BJ (cell line): ENCODE results near the gene P2RX4. TPM values are rescaled to one million over a fixed set of nuclear protein-coding genes. Genes with fewer than 3 reads are reported as not detected.

Experiments used
- CTCF ChIA-PET: fragments of 350-600 bp; formaldehyde crosslinking; extraction: SDS; loops from one replicate; lab custom pipeline; 2021; ENCODE audit warnings: antibody characterized with exemption, inconsistent platforms; lab: Yijun Ruan, JAX
- POLR2A ChIA-PET: fragments of 300-600 bp; sonication (Branson Sonifier 250); formaldehyde crosslinking; extraction: SDS; loops from one replicate; lab custom pipeline; 2021; ENCODE audit warnings: antibody characterized with exemption; lab: Charles Lee
- DNase-seq: peaks from one replicate; pipeline ENCODE4 v3.0.0-alpha.2; 2011; ENCODE audit warnings: low read depth
- H3K27me3 ChIP-seq: 2 replicates; pipeline ENCODE4 v1.6.0; 2011; ENCODE audit warnings: low read length; ENCODE audit not compliant: control insufficient read depth, insufficient read depth
- H3K36me3 ChIP-seq: 2 replicates; pipeline ENCODE4 v1.5.1; 2011; ENCODE audit warnings: low read length; ENCODE audit not compliant: control insufficient read depth, insufficient read depth
- H3K4me3 ChIP-seq: 2 replicates; pipeline ENCODE4 v1.5.1; 2011; ENCODE audit warnings: low read depth, mild to moderate bottlenecking, control low read depth, low read length
- CTCF ChIP-seq: IDR thresholded peaks from 2 replicates; pipeline ENCODE4 v1.5.1; 2011; ENCODE audit warnings: low read depth, mild to moderate bottlenecking, control low read depth, inconsistent platforms, low read length, moderate library complexity; ENCODE audit not compliant: insufficient read depth
- polyA plus RNA-seq: library from polyadenylated mRNA; depleted of rRNA; stranded (reverse); fragments of >200 nt; gene quantifications from 2 replicates; pipeline ENCODE4 v1.2.3, GENCODE V29; 2011

P2RX4 gene
- polyA plus RNA-seq, 1 experiment: 25.8 TPM

GRCh38 chr12:121233628-121234020 is 23.7 kb downstream of the P2RX4 start:
- Histone ChIP-seq H3K36me3 (peaks cover 8% of the 10 kb centered on the region), H3K4me3 (no peak overlapping the region), H3K27me3 (no peaks in the 10 kb centered on the region)
- no peak for DNase-seq
- TF ChIP-seq CTCF: no peak
- ChIA-PET POLR2A (no interaction called here), CTCF (interaction anchor here (1.2 kb wide), 1 partner anchor 9 kb away, joined by 3 read pairs; no protein-coding TSS in a partner anchor)

GRCh38 chr12:121236776-121237175 is 26.8 kb downstream of the P2RX4 start:
- CTCF ChIA-PET: no interaction called here
- POLR2A ChIA-PET: no interaction called here
- H3K27me3 ChIP-seq: no peaks in the 10 kb centered on the region
- no peak for TF ChIP-seq CTCF
- H3K4me3 ChIP-seq: no peak overlapping the region
- peaks cover 11% of the 10 kb centered on the region for H3K36me3 ChIP-seq
- DNase-seq: no peak

DNA sequence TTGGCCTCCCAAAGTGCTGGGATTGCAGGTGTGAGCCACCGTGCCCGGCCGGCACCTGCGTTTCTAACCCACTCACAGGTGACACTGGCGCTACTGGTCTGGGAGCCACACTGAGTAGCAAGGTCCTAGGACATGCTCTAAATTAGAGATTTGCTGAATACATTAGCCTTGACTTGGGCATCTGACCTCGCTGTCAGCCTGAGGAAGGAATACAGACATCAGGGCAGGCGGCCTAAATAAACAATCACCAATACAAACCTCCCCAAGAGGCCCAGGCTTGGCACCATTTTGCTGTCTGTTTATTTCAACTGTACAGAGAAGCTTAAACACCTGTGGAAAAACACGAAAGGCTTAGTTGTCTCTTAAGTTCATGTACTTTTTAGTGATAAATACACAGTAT is 27.5 kb downstream of the P2RX4 start:
- Histone ChIP-seq H3K27me3 (no peaks in the 10 kb centered on the region), H3K4me3 (no peak overlapping the region), H3K36me3 (peaks cover 11% of the 10 kb centered on the region)
- no peak for DNase-seq
- TF ChIP-seq CTCF: no peak
- ChIA-PET CTCF (interaction anchor here (0.6 to 1.2 kb wide), 2 partner anchors 13 to 296 kb away, joined by 3 to 4 read pairs; no protein-coding TSS in a partner anchor), POLR2A (no interaction called here)

GRCh38 chr12:121238086-121238485 is 28.2 kb downstream of the P2RX4 start:
- Histone ChIP-seq H3K27me3 (no peaks in the 10 kb centered on the region), H3K36me3 (peaks cover 11% of the 10 kb centered on the region), H3K4me3 (no peak overlapping the region)
- CTCF ChIA-PET: interaction anchor here (0.6 to 2.4 kb wide), 4 partner anchors 7 to 232 kb away, joined by 3 to 28 read pairs (median 4); no protein-coding TSS in a partner anchor
- POLR2A ChIA-PET: no interaction called here
- DNase-seq: no peak
- TF ChIP-seq CTCF: no peak

- no peak for DNase-seq
- H3K4me3 ChIP-seq: no peak overlapping the region
- POLR2A ChIA-PET: no interaction called here
- H3K27me3 ChIP-seq: no peaks in the 10 kb centered on the region
- CTCF ChIA-PET: interaction anchor here (0.6 to 2.4 kb wide), 3 partner anchors 8 to 233 kb away, joined by 3 to 28 read pairs (median 3); no protein-coding TSS in a partner anchor
- no peak for TF ChIP-seq CTCF
- peaks cover 10% of the 10 kb centered on the region for H3K36me3 ChIP-seq
Observed at GRCh38 chr12:121238604-121239350, 28.8 kb downstream of the P2RX4 start.
